HepG2 (cell line): ENCODE results near the gene ZFP64. TPM values are rescaled to one million over a fixed set of nuclear protein-coding genes. Genes with fewer than 3 reads are reported as not detected.
A peak's percentile ranks its signal among the peaks of the same experiment; 100 is the strongest.

Source experiments
- ATF1 ChIP-seq: IDR thresholded peaks from 2 replicates; pipeline ENCODE4 v1.6.1; 2016; ENCODE audit warnings: mild to moderate bottlenecking, control low read depth
- BATF2 ChIP-seq: sonication (generic); formaldehyde crosslinking; IDR thresholded peaks from 2 replicates; pipeline ENCODE4 v1.8.0; 2022; ENCODE audit warnings: mild to moderate bottlenecking, missing genetic modification reagents, moderate library complexity
- CREB1 ChIP-seq, 2 experiments: fragments of 450-650 bp in 1 of 2; IDR thresholded peaks; 2 replicates each; pipeline ENCODE4 v1.6.1; 2016 to 2017; ENCODE audit warnings: control low read depth in 1 of 2, mild to moderate bottlenecking in 1 of 2, missing compliant biosample characterization in 1 of 2, missing genetic modification characterization in 1 of 2
- ERF ChIP-seq: IDR thresholded peaks from 2 replicates; pipeline ENCODE4 v1.6.1; 2018; ENCODE audit warnings: missing biosample characterization, missing genetic modification reagents
- FOXA1 ChIP-seq, 2 experiments: fragments of 450-650 bp in 1 of 2; sonication (generic) in 1 of 2; formaldehyde crosslinking in 1 of 2; IDR thresholded peaks; 2 replicates each; pipeline versions ENCODE4 v1.4.0 to v1.6.1; 2016 to 2020; ENCODE audit warnings: missing genetic modification reagents in 1 of 2
- GATAD1 ChIP-seq: IDR thresholded peaks from 2 replicates; pipeline ENCODE4 v1.6.1; 2016; ENCODE audit warnings: missing genetic modification reagents, missing compliant biosample characterization
- GATAD2A ChIP-seq: IDR thresholded peaks from 2 replicates; pipeline ENCODE4 v1.6.1; 2016
- HOXA3 ChIP-seq: sonication (generic); formaldehyde crosslinking; IDR thresholded peaks from 2 replicates; pipeline ENCODE4 v1.5.0; 2020; ENCODE audit warnings: missing genetic modification reagents
- KDM5A ChIP-seq: fragments of 200-600 bp; sonication (generic); IDR thresholded peaks from 2 replicates; pipeline ENCODE4 v1.7.0; 2018; ENCODE audit warnings: antibody characterized with exemption, mild to moderate bottlenecking, low read length, borderline replicate concordance
- KDM5B ChIP-seq: sonication (generic); formaldehyde crosslinking; IDR thresholded peaks from 2 replicates; pipeline ENCODE4 v1.4.0; 2020; ENCODE audit warnings: missing genetic modification reagents, mild to moderate bottlenecking, borderline replicate concordance
- KLF12 ChIP-seq: sonication (generic); formaldehyde crosslinking; IDR thresholded peaks from 2 replicates; pipeline ENCODE4 v1.4.0; 2020; ENCODE audit warnings: missing genetic modification reagents, borderline replicate concordance
- MEF2D ChIP-seq: sonication (generic); formaldehyde crosslinking; IDR thresholded peaks from 2 replicates; pipeline ENCODE4 v1.5.1; 2020; ENCODE audit warnings: mild to moderate bottlenecking, missing genetic modification reagents
- MXD4 ChIP-seq: IDR thresholded peaks from 2 replicates; pipeline ENCODE4 v1.6.1; 2016; ENCODE audit warnings: mild to moderate bottlenecking, missing biosample characterization, missing genetic modification reagents
- MZF1 ChIP-seq: sonication (generic); formaldehyde crosslinking; IDR thresholded peaks from 2 replicates; pipeline ENCODE4 v1.8.1; 2023; ENCODE audit warnings: mild to moderate bottlenecking, missing genetic modification reagents, borderline replicate concordance
- SMAD3 ChIP-seq: sonication (generic); formaldehyde crosslinking; IDR thresholded peaks from 2 replicates; pipeline ENCODE4 v1.4.0; 2020; ENCODE audit warnings: missing genetic modification reagents
- SMARCC2 ChIP-seq: fragments of 450-650 bp; IDR thresholded peaks from 2 replicates; pipeline ENCODE4 v1.6.1; 2017; ENCODE audit warnings: antibody characterized with exemption, mild to moderate bottlenecking
- SNAPC2 ChIP-seq: sonication (generic); formaldehyde crosslinking; IDR thresholded peaks from 2 replicates; pipeline ENCODE4 v1.8.1; 2022; ENCODE audit warnings: mild to moderate bottlenecking, missing genetic modification reagents
- SOX13 ChIP-seq, 3 experiments: fragments of 450-650 bp in 1 of 3; sonication (generic) in 1 of 3; formaldehyde crosslinking in 1 of 3; IDR thresholded peaks in 2 of 3; conservative IDR thresholded peaks in 1 of 3; 2 replicates each; pipeline versions ENCODE4 v1.5.0 to v1.6.1; 2016 to 2020; ENCODE audit warnings: antibody characterized with exemption in 1 of 3, mild to moderate bottlenecking in 1 of 3, missing compliant biosample characterization in 1 of 3, missing genetic modification reagents in 1 of 3, moderate library complexity in 1 of 3
- TCF7 ChIP-seq: sonication (generic); IDR thresholded peaks from 2 replicates; pipeline ENCODE4 v1.6.1; 2016; ENCODE audit warnings: antibody characterized with exemption, low read depth
- THAP11 ChIP-seq: IDR thresholded peaks from 2 replicates; pipeline ENCODE4 v1.6.1; 2016; ENCODE audit warnings: missing biosample characterization, missing genetic modification reagents
- TOPORS ChIP-seq: sonication (generic); formaldehyde crosslinking; IDR thresholded peaks from 2 replicates; pipeline ENCODE4 v1.8.0; 2023; ENCODE audit warnings: mild to moderate bottlenecking, missing genetic modification reagents
- ZFP36L2 ChIP-seq: sonication (generic); formaldehyde crosslinking; IDR thresholded peaks from 2 replicates; pipeline ENCODE4 v1.4.0; 2020; ENCODE audit warnings: missing genetic modification reagents
- ZNF263 ChIP-seq: sonication (generic); formaldehyde crosslinking; IDR thresholded peaks from 2 replicates; pipeline ENCODE4 v1.4.0; 2020; ENCODE audit warnings: missing genetic modification reagents
- ZNF274 ChIP-seq: sonication (generic); formaldehyde crosslinking; IDR thresholded peaks from 2 replicates; pipeline ENCODE4 v1.5.1; 2020; ENCODE audit warnings: mild to moderate bottlenecking, missing genetic modification reagents
- ZNF484 ChIP-seq: sonication (generic); formaldehyde crosslinking; IDR thresholded peaks from 2 replicates; pipeline ENCODE4 v1.5.1; 2020; ENCODE audit warnings: mild to moderate bottlenecking, low read depth, missing genetic modification reagents, borderline replicate concordance
- ZNF552 ChIP-seq: sonication (generic); formaldehyde crosslinking; IDR thresholded peaks from 2 replicates; pipeline ENCODE4 v1.9.0; 2022; ENCODE audit warnings: missing genetic modification reagents, mild to moderate bottlenecking, borderline replicate concordance
- ZNF616 ChIP-seq: sonication (generic); formaldehyde crosslinking; IDR thresholded peaks from 2 replicates; pipeline ENCODE4 v1.5.0; 2020; ENCODE audit warnings: low read depth, mild to moderate bottlenecking, missing genetic modification reagents
- ZNF737 ChIP-seq: sonication (generic); formaldehyde crosslinking; IDR thresholded peaks from 2 replicates; pipeline ENCODE4 v1.5.0; 2020; ENCODE audit warnings: missing genetic modification reagents, mild to moderate bottlenecking, borderline replicate concordance
- ZNF776 ChIP-seq: sonication (generic); formaldehyde crosslinking; IDR thresholded peaks from 2 replicates; pipeline ENCODE4 v1.4.0; 2020; ENCODE audit warnings: mild to moderate bottlenecking, missing genetic modification reagents
- ZNF780A ChIP-seq: sonication (generic); formaldehyde crosslinking; IDR thresholded peaks from 2 replicates; pipeline ENCODE4 v1.8.0; 2022; ENCODE audit warnings: mild to moderate bottlenecking, missing genetic modification reagents, moderate library complexity
- polyA plus RNA-seq, 8 experiments: library from polyadenylated mRNA; depleted of rRNA in 3 of 8; stranded (reverse) in 7 of 8; unstranded in 1 of 8; fragments of >200 nt; fragmentation: Illumina TruSeq in 4 of 8; extraction: Trizol in 4 of 8; gene quantifications; 2 replicates each; pipeline versions ENCODE4 v1.2.1 to v1.2.3, GENCODE V29; 2011 to 2016; ENCODE audit warnings: low read depth in 4 of 8, missing spikeins in 1 of 8, mixed read lengths in 1 of 8; ENCODE audit not compliant: insufficient read depth in 1 of 8
- total RNA-seq, 5 experiments: library from RNA; depleted of rRNA; stranded (reverse); fragments of >200 nt; fragmentation: Illumina TruSeq; extraction: Trizol; gene quantifications; 2 replicates each; pipeline ENCODE4 v1.2.3, GENCODE V29; 2016; ENCODE audit warnings: low read depth in 1 of 5
- TF ChIP-seq, protein P1 (sequence below): sonication (generic); formaldehyde crosslinking; IDR thresholded peaks from 2 replicates; pipeline ENCODE4 v1.8.1; 2023; ENCODE audit warnings: mild to moderate bottlenecking, missing genetic modification reagents, borderline replicate concordance
- TF ChIP-seq, protein P2 (sequence below): sonication (generic); formaldehyde crosslinking; IDR thresholded peaks from 2 replicates; pipeline ENCODE4 v1.4.0; 2020; ENCODE audit warnings: missing genetic modification reagents

Gene ZFP64
- total and polyA plus RNA-seq, 2 of the 13 experiments (the other 11 are each of a cell fraction or from before 2014, with no cell fraction given): 12.0 to 24.3 TPM

DNA sequence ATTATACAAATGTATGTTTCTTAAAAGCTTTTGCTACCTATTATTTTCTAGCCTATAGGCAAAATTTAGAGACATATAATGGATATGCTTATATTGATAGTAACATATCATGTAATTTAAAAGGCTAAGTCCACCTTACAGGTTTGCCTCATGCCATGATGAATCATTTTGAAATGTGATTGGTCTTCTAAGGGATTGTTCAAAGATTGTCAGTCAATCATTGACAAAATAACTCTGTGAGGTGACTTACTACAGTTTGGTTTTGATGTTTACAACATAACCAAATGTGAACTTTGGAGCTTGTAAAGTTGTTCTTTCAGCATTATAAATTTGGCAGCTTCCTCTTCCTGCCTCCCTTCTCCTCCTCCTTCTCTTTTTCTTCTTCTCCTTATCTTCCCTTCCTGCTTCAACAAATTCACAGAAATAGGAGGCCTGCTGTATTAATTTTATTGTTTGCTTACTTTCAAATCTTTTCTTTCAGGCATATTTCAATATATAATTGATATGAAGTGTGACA, 39.7 kb upstream of the ZFP64 start (continued):
- TF ChIP-seq KDM5A: no peak
- no peak for TF ChIP-seq ZNF484 (CRISPR knock-in tag)
- TF ChIP-seq GATAD2A: peak; percentile 86
- TF ChIP-seq ZNF737 (CRISPR knock-in tag): no peak
- TF ChIP-seq SMARCC2: 0 out of 2 replicates have a peak, but pooled peaks have one; percentile 60
- TF ChIP-seq THAP11: 0 out of 2 replicates have a peak, but pooled peaks have one; percentile 13
- 0 out of 2 replicates have a peak, but pooled peaks have one; percentile 32 for TF ChIP-seq ERF (CRISPR knock-in tag)
- 0 out of 2 replicates have a peak, but pooled peaks have one; percentile 1 for TF ChIP-seq CREB1 (IDR thresholded peaks at IDR 0.05)
- peak; percentile 71 for TF ChIP-seq CREB1 (CRISPR knock-in tag; IDR thresholded peaks at IDR 0.05)
- TF ChIP-seq, protein P1, sequence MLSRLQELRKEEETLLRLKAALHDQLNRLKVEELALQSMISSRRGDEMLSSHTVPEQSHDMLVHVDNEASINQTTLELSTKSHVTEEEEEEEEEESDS (CRISPR knock-in tag): no peak
- TF ChIP-seq GATAD1 (CRISPR knock-in tag): no peak
- TF ChIP-seq KDM5B (CRISPR knock-in tag): no peak
- TF ChIP-seq, protein P2, sequence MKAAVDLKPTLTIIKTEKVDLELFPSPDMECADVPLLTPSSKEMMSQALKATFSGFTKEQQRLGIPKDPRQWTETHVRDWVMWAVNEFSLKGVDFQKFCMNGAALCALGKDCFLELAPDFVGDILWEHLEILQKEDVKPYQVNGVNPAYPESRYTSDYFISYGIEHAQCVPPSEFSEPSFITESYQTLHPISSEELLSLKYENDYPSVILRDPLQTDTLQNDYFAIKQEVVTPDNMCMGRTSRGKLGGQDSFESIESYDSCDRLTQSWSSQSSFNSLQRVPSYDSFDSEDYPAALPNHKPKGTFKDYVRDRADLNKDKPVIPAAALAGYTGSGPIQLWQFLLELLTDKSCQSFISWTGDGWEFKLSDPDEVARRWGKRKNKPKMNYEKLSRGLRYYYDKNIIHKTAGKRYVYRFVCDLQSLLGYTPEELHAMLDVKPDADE (CRISPR knock-in tag): no peak
- no peak for TF ChIP-seq FOXA1 (IDR thresholded peaks at IDR 0.05)
- TF ChIP-seq FOXA1 (CRISPR knock-in tag; IDR thresholded peaks at IDR 0.05): peak; percentile 67
- no peak for TF ChIP-seq ZNF552 (CRISPR knock-in tag)
- TF ChIP-seq ZFP36L2 (CRISPR knock-in tag): no peak
- no peak for TF ChIP-seq BATF2 (CRISPR knock-in tag)
- no peak for TF ChIP-seq ZNF616 (CRISPR knock-in tag)
- TF ChIP-seq MXD4 (CRISPR knock-in tag): no peak
- TF ChIP-seq ZNF780A (CRISPR knock-in tag): no peak
- peak; percentile 65; the same call in 1 of the 2 replicates for TF ChIP-seq ATF1 (CRISPR knock-in tag)
- no peak for TF ChIP-seq ZNF274
- no peak for TF ChIP-seq SMAD3 (CRISPR knock-in tag)
- TF ChIP-seq KLF12 (CRISPR knock-in tag): no peak
- TF ChIP-seq SNAPC2 (CRISPR knock-in tag): no peak
- no peak for TF ChIP-seq HOXA3 (CRISPR knock-in tag)
- no peak for TF ChIP-seq SOX13 (IDR thresholded peaks at IDR 0.05)
- TF ChIP-seq SOX13 (CRISPR knock-in tag; conservative IDR thresholded peaks at IDR 0.05 in 1 of 2, IDR thresholded peaks at IDR 0.05 in 1 of 2): peak in 1 of 2 experiments; percentile 86; a peak in 2 of 4 replicates
- TF ChIP-seq MEF2D (CRISPR knock-in tag): 0 out of 2 replicates have a peak, but pooled peaks have one; percentile 39
- TF ChIP-seq TOPORS (CRISPR knock-in tag): no peak
- TF ChIP-seq ZNF776 (CRISPR knock-in tag): no peak
- peak; percentile 66 for TF ChIP-seq TCF7
- TF ChIP-seq ZNF263 (CRISPR knock-in tag): no peak
- no peak for TF ChIP-seq MZF1
